GM21360 (cell line): ENCODE data around the gene ITGAV.

Source experiments
- ATAC-seq: cut with Tn5 transposase; IDR thresholded peaks from one replicate; pipeline ENCODE4 v1.9.1; 2021; ENCODE audit warnings: mild to moderate bottlenecking, moderate library complexity; ENCODE audit not compliant: unreplicated experiment

The ITGAV gene

GRCh38 chr2:186716004-186716403, 126.1 kb downstream of the ITGAV start:
- no peak for ATAC-seq

DNA sequence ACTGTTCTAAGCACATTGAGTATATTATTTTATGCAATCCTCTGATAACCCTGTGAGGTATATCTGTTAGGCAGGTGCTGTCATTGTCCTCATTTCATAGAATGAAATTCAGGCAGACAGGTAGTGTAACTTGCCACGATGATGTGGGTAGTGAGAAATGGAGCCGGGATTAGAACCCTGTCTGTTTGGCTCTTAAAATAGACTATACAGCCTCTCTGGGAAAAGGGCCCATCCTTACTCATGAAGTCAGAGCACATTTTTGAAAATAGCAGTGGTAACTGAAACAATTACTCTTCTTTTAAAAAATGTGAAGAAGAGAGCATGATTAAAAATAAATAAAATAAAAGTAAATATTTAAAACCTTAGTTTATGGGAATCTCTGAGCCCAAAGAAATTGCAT, 127.0 kb downstream of the ITGAV start:
- no peak for ATAC-seq

- no peak for ATAC-seq
These were observed 127.6 kb downstream of the ITGAV start for GRCh38 chr2:186717320-186718007.

DNA sequence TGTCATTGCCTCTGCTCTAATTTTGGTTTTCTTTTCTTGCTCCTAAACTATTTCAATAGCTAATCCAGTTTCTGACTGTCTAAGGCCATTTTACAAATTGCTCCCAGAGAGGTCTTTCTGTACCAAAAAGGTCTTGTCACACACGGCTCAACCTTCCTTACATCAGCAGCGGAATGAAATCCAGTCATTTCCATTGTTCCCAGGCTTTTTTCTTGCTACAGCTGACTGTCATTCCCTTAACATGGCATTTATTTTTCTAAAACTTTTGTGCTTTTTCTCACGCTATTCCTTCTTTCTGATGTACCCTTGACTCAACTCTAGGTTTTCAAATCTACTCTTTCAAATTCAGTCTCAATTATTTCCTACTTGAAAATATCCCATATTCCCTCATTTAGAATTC, 128.3 kb downstream of the ITGAV start:
- ATAC-seq, result no peak

DNA sequence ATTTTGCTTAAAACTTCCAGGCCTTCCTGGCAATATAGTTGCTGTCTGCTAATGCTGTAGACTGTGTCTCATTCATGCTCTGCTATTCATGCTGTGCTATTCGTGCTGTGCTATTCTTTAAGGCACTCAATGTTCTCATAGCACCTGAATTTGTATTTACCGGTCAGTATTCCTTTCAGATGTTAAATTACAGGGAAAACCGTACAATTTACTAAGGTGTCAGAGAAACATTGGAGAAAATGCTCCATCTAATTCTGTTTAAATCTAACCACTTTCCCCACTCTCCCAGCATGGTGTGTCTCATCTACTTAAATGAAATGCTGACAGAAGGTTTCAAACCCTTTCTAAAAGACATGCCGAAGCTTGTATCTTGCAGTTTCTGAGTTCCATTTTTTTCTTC, 129.0 kb downstream of the ITGAV start:
- no peak for ATAC-seq

GRCh38 chr2:186721956-186722355, 132.1 kb downstream of the ITGAV start:
- ATAC-seq, result no peak

- no peak for ATAC-seq
These were observed 134.9 kb downstream of the ITGAV start for GRCh38 chr2:186724736-186725135.

DNA sequence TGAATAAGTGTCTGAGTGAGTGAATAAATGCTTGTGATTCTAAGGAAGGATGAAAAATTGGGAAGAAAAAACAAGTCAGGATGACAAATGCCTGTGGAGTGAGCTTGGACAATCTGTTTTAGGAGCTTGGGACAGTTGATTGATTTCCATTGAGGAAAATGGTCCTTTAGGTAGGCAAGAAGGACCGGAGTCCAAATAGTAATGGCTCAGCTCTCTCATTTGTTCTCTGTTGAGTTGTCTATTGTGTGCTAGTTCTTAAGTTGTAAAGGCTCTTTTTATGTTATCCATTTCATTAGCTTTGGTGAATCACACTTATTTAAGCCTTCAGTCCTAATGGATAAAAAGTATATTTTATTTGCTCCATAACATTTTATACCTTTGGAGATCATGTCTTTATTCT, 135.9 kb downstream of the ITGAV start:
- no peak for ATAC-seq

GRCh38 chr2:186726938-186727337, 137.1 kb downstream of the ITGAV start:
- ATAC-seq, result no peak

DNA sequence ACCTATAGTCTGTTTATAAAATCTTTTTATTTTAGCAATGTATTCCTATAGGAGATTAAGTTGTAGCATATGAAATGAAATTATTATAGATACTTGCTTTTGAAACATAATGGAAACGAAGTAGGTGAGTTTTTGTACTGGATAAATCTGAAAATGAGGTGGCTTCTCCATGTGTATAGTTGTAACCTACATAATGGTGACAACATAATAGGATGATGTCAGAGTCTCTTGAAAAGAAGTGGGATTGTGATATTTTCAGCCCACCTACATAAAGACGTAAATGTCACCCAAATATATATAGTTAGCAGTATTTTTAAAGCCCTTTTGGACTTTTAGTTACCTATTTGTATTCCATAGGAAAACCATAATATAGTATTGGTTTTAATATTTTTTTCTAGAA, 138.8 kb downstream of the ITGAV start:
- ATAC-seq, result no peak
